T-helper 1 cell treated with Interleukin-12 subunit alpha and Interleukin-12 subunit beta and Interleukin-4 antibody, amounts not matched to agents 30 μg/mL and 1 μg/mL, for 36 hours (primary cell): ENCODE measurements around the gene CDC25C.

Source experiments
- H3K27ac Mint-ChIP-seq: one replicate; pipeline ENCODE4 v1.8.0; 2021; ENCODE audit warnings: mild to moderate bottlenecking, mixed read lengths
- H3K27me3 Mint-ChIP-seq: one replicate; pipeline ENCODE4 v1.8.0; 2021; ENCODE audit warnings: low read depth, mixed read lengths
- H3K36me3 Mint-ChIP-seq: one replicate; pipeline ENCODE4 v1.8.0; 2021; ENCODE audit warnings: low read depth, mixed read lengths
- H3K4me1 Mint-ChIP-seq: one replicate; pipeline ENCODE4 v1.8.0; 2021; ENCODE audit warnings: low read depth, mixed read lengths
- H3K4me3 Mint-ChIP-seq: one replicate; pipeline ENCODE4 v1.8.0; 2021; ENCODE audit warnings: mild to moderate bottlenecking, moderate library complexity, mixed read lengths
- H3K9me3 Mint-ChIP-seq: one replicate; pipeline ENCODE4 v1.8.0; 2021; ENCODE audit warnings: mixed read lengths

The CDC25C gene

GRCh38 chr5:138241688-138242571 lies 89.7 kb downstream of the CDC25C start:
- Mint-ChIP-seq H3K36me3 (no peaks in the 10 kb centered on the region), H3K9me3 (no peaks in the 10 kb centered on the region), H3K4me1 (peaks cover 11% of the 10 kb centered on the region), H3K27ac (no peak overlapping the region), H3K4me3 (no peak overlapping the region), H3K27me3 (peaks cover 60% of the 10 kb centered on the region)

GRCh38 chr5:138240650-138241385 lies 90.8 kb downstream of the CDC25C start:
- peaks cover 56% of the 10 kb centered on the region for H3K27me3 Mint-ChIP-seq

GRCh38 chr5:138238034-138238433 lies 93.6 kb downstream of the CDC25C start:
- no peaks in the 10 kb centered on the region for H3K36me3 Mint-ChIP-seq
- H3K4me1 Mint-ChIP-seq, result peaks cover 11% of the 10 kb centered on the region
- peaks cover 38% of the 10 kb centered on the region for H3K27me3 Mint-ChIP-seq
- no peak overlapping the region for H3K4me3 Mint-ChIP-seq
- H3K27ac Mint-ChIP-seq, result no peak overlapping the region
- H3K9me3 Mint-ChIP-seq, result no peaks in the 10 kb centered on the region

More at GRCh38 chr5:138240650-138241385, 90.8 kb downstream of the CDC25C start:
- no peaks in the 10 kb centered on the region for H3K36me3 Mint-ChIP-seq
- no peaks in the 10 kb centered on the region for H3K9me3 Mint-ChIP-seq
- H3K4me3 Mint-ChIP-seq, result no peak overlapping the region
- H3K27ac Mint-ChIP-seq, result no peak overlapping the region
- H3K4me1 Mint-ChIP-seq, result peaks cover 11% of the 10 kb centered on the region
